Measurements from ENCODE around the gene LAMB2.

Gene LAMB2

GRCh38 chr3:49161197-49161596 is 28.3 kb upstream of the LAMB2 start:
- no peak for DNase-seq

GRCh38 chr3:49158792-49159191 is 25.9 kb upstream of the LAMB2 start:
- DNase-seq, result no peak

- DNase-seq, result no peak
Observed at GRCh38 chr3:49158103-49158709, 25.4 kb upstream of the LAMB2 start.

- no peak for DNase-seq
Observed at GRCh38 chr3:49157289-49157688, 24.4 kb upstream of the LAMB2 start.

- no peak for DNase-seq
Observed at GRCh38 chr3:49153349-49153912, 20.6 kb upstream of the LAMB2 start.

GRCh38 chr3:49151610-49152009 is 18.8 kb upstream of the LAMB2 start:
- no peak for DNase-seq

GRCh38 chr3:49148159-49148558 is 15.3 kb upstream of the LAMB2 start:
- no peak for DNase-seq

- DNase-seq, result no peak
Observed at GRCh38 chr3:49140080-49140479, 7.2 kb upstream of the LAMB2 start.

- DNase-seq, result no peak
Observed at GRCh38 chr3:49135499-49135898, 2.6 kb upstream of the LAMB2 start.

GRCh38 chr3:49134471-49135265 is 1.8 kb upstream of the LAMB2 start:
- DNase-seq, result no peak

- DNase-seq, result no peak
Observed at GRCh38 chr3:49133226-49133951, 539 bp upstream of the LAMB2 start.

GRCh38 chr3:49132073-49132436 is 795 bp downstream of the LAMB2 start:
- DNase-seq, result no peak

GRCh38 chr3:49131576-49131975 is 1.3 kb downstream of the LAMB2 start:
- DNase-seq, result no peak

- DNase-seq, result no peak
Observed at GRCh38 chr3:49131040-49131439, 1.8 kb downstream of the LAMB2 start.

GRCh38 chr3:49124991-49125670 is 7.7 kb downstream of the LAMB2 start:
- no peak for DNase-seq

- DNase-seq, result no peak
Observed at GRCh38 chr3:49124203-49124602, 8.6 kb downstream of the LAMB2 start.

GRCh38 chr3:49123687-49124086 is 9.2 kb downstream of the LAMB2 start:
- no peak for DNase-seq

GRCh38 chr3:49122886-49123545 is 9.8 kb downstream of the LAMB2 start:
- no peak for DNase-seq

GRCh38 chr3:49122451-49122850 is 10.4 kb downstream of the LAMB2 start:
- DNase-seq, result no peak

GRCh38 chr3:49122022-49122421 is 10.8 kb downstream of the LAMB2 start:
- DNase-seq, result no peak

- DNase-seq, result no peak
Observed at GRCh38 chr3:49121132-49121736, 11.6 kb downstream of the LAMB2 start.
